H1 (cell line): ENCODE data around the gene CPEB3. TPM values are rescaled to one million over a fixed set of nuclear protein-coding genes. Genes with fewer than 3 reads are reported as not detected.

Source experiments
- CTCF ChIA-PET: fragments of 300-600 bp; sonication (Branson Sonifier 250); formaldehyde crosslinking; loops from one replicate; lab custom pipeline; 2021; ENCODE audit not compliant: partially characterized antibody; lab: Charles Lee
- POLR2A ChIA-PET: fragments of 300-600 bp; sonication (Branson Sonifier 250); formaldehyde crosslinking; loops from one replicate; lab custom pipeline; 2021; ENCODE audit warnings: inconsistent platforms; ENCODE audit not compliant: partially characterized antibody; lab: Charles Lee
- DNase-seq, 2 experiments: peaks; one replicate each; pipeline versions ENCODE4 v3.0.0 to v3.0.0-alpha.2; 2010 to 2022; ENCODE audit warnings: low spot score in 2 of 2, low read depth in 1 of 2, mixed read lengths in 1 of 2
- FAIRE-seq: peaks from 2 replicates; lab custom pipeline; 2011; peaks lifted over from hg19 to GRCh38; lab: Jason Lieb, UNC
- H2AFZ ChIP-seq: 2 replicates; pipeline ENCODE4 v1.8.1; 2012; ENCODE audit warnings: low read length, inconsistent platforms
- H2AK5ac ChIP-seq: 2 replicates; pipeline ENCODE4 v1.6.1; 2013; ENCODE audit warnings: low read depth, low read length
- H2BK120ac ChIP-seq: replicated peaks from 2 replicates; pipeline ENCODE3; 2013; ENCODE audit warnings: low read depth, low read length, inconsistent platforms
- H2BK12ac ChIP-seq: 2 replicates; pipeline ENCODE4 v1.6.1; 2013; ENCODE audit warnings: low read depth, low read length
- H2BK15ac ChIP-seq: 2 replicates; pipeline ENCODE4 v1.6.1; 2013; ENCODE audit warnings: low read length
- H2BK20ac ChIP-seq: 2 replicates; pipeline ENCODE4 v1.6.1; 2013; ENCODE audit warnings: low read length
- H2BK5ac ChIP-seq: 2 replicates; pipeline ENCODE4 v1.6.1; 2013; ENCODE audit warnings: low read depth, low read length
- H3K14ac ChIP-seq: 2 replicates; pipeline ENCODE4 v1.6.1; 2013; ENCODE audit warnings: inconsistent platforms; ENCODE audit not compliant: insufficient read length
- H3K18ac ChIP-seq: 2 replicates; pipeline ENCODE4 v1.6.1; 2013; ENCODE audit warnings: low read length; ENCODE audit errors: extremely low read depth
- H3K23ac ChIP-seq: 2 replicates; pipeline ENCODE4 v1.6.1; 2013; ENCODE audit warnings: inconsistent platforms; ENCODE audit not compliant: insufficient read length
- H3K23me2 ChIP-seq: 2 replicates; pipeline ENCODE4 v1.6.1; 2013; ENCODE audit warnings: low read depth, low read length
- H3K27ac ChIP-seq: 2 replicates; pipeline ENCODE4 v1.6.1; 2011; ENCODE audit warnings: low read depth, low read length, inconsistent platforms
- H3K27me3 ChIP-seq, 4 experiments: replicated peaks in 1 of 4; 1 replicate in 1 of 4; 2 replicates in 3 of 4; pipeline versions ENCODE4 v1.6.1 to v1.8.1; 2011 to 2013; ENCODE audit warnings: low read length in 3 of 4, mild to moderate bottlenecking in 3 of 4, inconsistent platforms in 2 of 4, mixed read lengths in 2 of 4, moderate library complexity in 1 of 4; ENCODE audit not compliant: control insufficient read depth in 3 of 4, insufficient read depth in 3 of 4; ENCODE audit errors: extremely low read depth in 1 of 4
- H3K36me3 ChIP-seq, 4 experiments: 2 replicates each; pipeline versions ENCODE4 v1.6.1 to v1.8.1; 2011 to 2013; ENCODE audit warnings: mild to moderate bottlenecking in 4 of 4, low read length in 3 of 4, moderate library complexity in 2 of 4, control low read depth in 1 of 4, inconsistent platforms in 1 of 4; ENCODE audit not compliant: insufficient read depth in 4 of 4, control insufficient read depth in 2 of 4
- H3K4ac ChIP-seq: replicated peaks from 2 replicates; pipeline ENCODE3; 2013; ENCODE audit warnings: low read length, low read depth, mixed read lengths, inconsistent platforms; ENCODE audit not compliant: insufficient read length
- H3K4me1 ChIP-seq, 4 experiments: replicated peaks in 1 of 4; 1 replicate in 1 of 4; 2 replicates in 3 of 4; pipeline versions ENCODE4 v1.6.1 to v1.8.1; 2011 to 2013; ENCODE audit warnings: low read length in 3 of 4, inconsistent platforms in 2 of 4, mixed read lengths in 1 of 4; ENCODE audit not compliant: insufficient read depth in 4 of 4, control insufficient read depth in 3 of 4
- H3K4me2 ChIP-seq, 2 experiments: 2 replicates each; pipeline versions ENCODE4 v1.6.1 to v1.8.1; 2011 to 2013; ENCODE audit warnings: low read depth in 2 of 2, low read length in 2 of 2, control low read depth in 1 of 2, inconsistent platforms in 1 of 2, mild to moderate bottlenecking in 1 of 2; ENCODE audit not compliant: insufficient read depth in 1 of 2
- H3K4me3 ChIP-seq, 4 experiments: fragments of 200-600, 300-600 bp in 1 of 4; sonication (generic), shearing (Covaris generic), sonication (Bioruptor Twin) in 1 of 4; 2 replicates each; pipeline versions ENCODE4 v1.5.1 to v1.8.1; 2011 to 2016; ENCODE audit warnings: low read length in 4 of 4, low read depth in 3 of 4, control low read depth in 2 of 4, inconsistent platforms in 2 of 4, mild to moderate bottlenecking in 2 of 4, mixed read lengths in 1 of 4, moderate library complexity in 1 of 4; ENCODE audit not compliant: insufficient read depth in 2 of 4; ENCODE audit errors: extremely low read depth in 1 of 4
- H3K56ac ChIP-seq: replicated peaks from 2 replicates; pipeline ENCODE3; 2013; ENCODE audit warnings: low read depth, mild to moderate bottlenecking, mixed read lengths, low read length, inconsistent platforms; ENCODE audit not compliant: insufficient read length
- H3K79me1 ChIP-seq: 2 replicates; pipeline ENCODE4 v1.6.1; 2013; ENCODE audit warnings: low read depth, low read length, control low read depth
- H3K79me2 ChIP-seq, 2 experiments: 2 replicates each; pipeline versions ENCODE4 v1.6.1 to v1.8.1; 2012 to 2013; ENCODE audit warnings: low read length in 2 of 2, mild to moderate bottlenecking in 2 of 2, inconsistent platforms in 1 of 2; ENCODE audit not compliant: insufficient read depth in 2 of 2, control insufficient read depth in 1 of 2
- H3K9ac ChIP-seq, 4 experiments: replicated peaks in 1 of 4; 1 replicate in 1 of 4; 2 replicates in 3 of 4; pipeline versions ENCODE4 v1.6.1 to v1.8.1; 2011 to 2013; ENCODE audit warnings: low read depth in 3 of 4, low read length in 3 of 4, control low read depth in 2 of 4, mild to moderate bottlenecking in 2 of 4, moderate library complexity in 2 of 4, inconsistent platforms in 1 of 4; ENCODE audit errors: extremely low read depth in 1 of 4
- H3K9me3 ChIP-seq, 2 experiments: 2 replicates each; pipeline versions ENCODE4 v1.6.1 to v1.8.1; 2012 to 2013; ENCODE audit warnings: mild to moderate bottlenecking in 2 of 2, moderate library complexity in 2 of 2, control low read depth in 1 of 2, inconsistent platforms in 1 of 2, low read depth in 1 of 2, low read length in 1 of 2, mixed read lengths in 1 of 2; ENCODE audit not compliant: insufficient read depth in 2 of 2
- H4K20me1 ChIP-seq, 2 experiments: replicated peaks in 1 of 2; 2 replicates each; pipeline versions ENCODE3 to v1.8.1; 2011 to 2013; ENCODE audit warnings: inconsistent platforms in 2 of 2, low read length in 2 of 2, mild to moderate bottlenecking in 1 of 2; ENCODE audit not compliant: insufficient read depth in 2 of 2, control insufficient read depth in 1 of 2
- H4K5ac ChIP-seq: 2 replicates; pipeline ENCODE4 v1.6.1; 2013; ENCODE audit warnings: low read length, low read depth, mixed read lengths, inconsistent platforms; ENCODE audit not compliant: insufficient read length
- H4K8ac ChIP-seq: 2 replicates; pipeline ENCODE4 v1.8.0; 2013; ENCODE audit warnings: mild to moderate bottlenecking, moderate library complexity, low read length, inconsistent platforms; ENCODE audit not compliant: insufficient read depth; ENCODE audit errors: extremely low read depth
- H4K91ac ChIP-seq: replicated peaks from 2 replicates; pipeline ENCODE3; 2013; ENCODE audit warnings: low read length, mixed read lengths, inconsistent platforms; ENCODE audit not compliant: insufficient read length
- CBX8 ChIP-seq: fragments of 300-800, 300-1000 bp; sonication (generic); IDR thresholded peaks from 2 replicates; pipeline ENCODE4 v1.7.1; 2016; ENCODE audit warnings: low read depth, low read length, borderline replicate concordance
- POLR2AphosphoS5 ChIP-seq: IDR thresholded peaks from 2 replicates; pipeline ENCODE4 v1.6.1; 2011; ENCODE audit warnings: low read depth, low read length
- RFX5 ChIP-seq: IDR thresholded peaks from 2 replicates; pipeline ENCODE4 v1.6.1; 2011; ENCODE audit warnings: low read depth, low read length, improper control_type of control experiment, borderline replicate concordance
- SP1 ChIP-seq: IDR thresholded peaks from 2 replicates; pipeline ENCODE4 v1.6.1; 2011; ENCODE audit warnings: low read depth, low read length
- WGBS, 2 experiments: shearing (Covaris generic) in 1 of 2; methylation state at CpG; one replicate each; pipeline versions ENCODE4 v1.1.6 to v1.1.7; 2013 to 2015; ENCODE audit warnings: low lambda C conversion rate in 2 of 2, mixed read lengths in 2 of 2, inconsistent platforms in 1 of 2, low coverage in 1 of 2, missing lambda C conversion rate in 1 of 2; ENCODE audit not compliant: insufficient replicate concordance in 2 of 2, insufficient coverage in 1 of 2, insufficient read length in 1 of 2; ENCODE audit errors: extremely low coverage in 1 of 2, missing lambda C conversion rate in 1 of 2; 5-methylcytosine and 5-hydroxymethylcytosine counted together
- polyA plus RNA-seq, 7 experiments: library from polyadenylated mRNA; depleted of rRNA in 3 of 7; stranded (reverse) in 5 of 7; unstranded in 2 of 7; fragments of >200 nt in 5 of 7; fragments of 200-250 nt in 2 of 7; gene quantifications; 1 replicate in 5 of 7; 2 replicates in 1 of 7; 4 replicates in 1 of 7; pipeline versions ENCODE4 v1.2.1 to v1.2.3, GENCODE V29; 2011 to 2013; ENCODE audit warnings: missing spikeins in 2 of 7, mixed read lengths in 2 of 7
- total RNA-seq: library from RNA; stranded (reverse); fragmentation: NEBNext Ultra II Directional; extraction: Animal tissue kit (Norgen Biotek cat#: 25700); gene quantifications from 2 replicates; pipeline ENCODE4 v1.2.1, GENCODE V29; 2021

Gene CPEB3
- total and polyA plus RNA-seq, 2 of the 8 experiments (the other 6 are each of a cell fraction or from before 2014, with no cell fraction given) = 0.39 to 1.7 TPM

- no peak for TF ChIP-seq RFX5
- TF ChIP-seq POLR2AphosphoS5 = no peak
- TF ChIP-seq SP1 = no peak
- no peak for TF ChIP-seq CBX8
- Histone ChIP-seq H2BK12ac (no peak overlapping the region), H3K14ac (no peak overlapping the region), H3K4me1 (no peaks in the 10 kb centered on the region; a peak in 1 of 7 replicates), H3K79me1 (no peaks in the 10 kb centered on the region; the same call in 1 of the 2 replicates), H3K36me3 (peaks cover 0 to 19% (median 12%) of the 10 kb centered on the region in 4 experiments; a peak in 7 of 8 replicates), H3K4me3 (no peak overlapping the region), H4K5ac (no peak overlapping the region), H3K18ac (no peak overlapping the region), H3K9ac (no peak overlapping the region), H3K4ac (no peak overlapping the region), H2BK20ac (no peak overlapping the region), H3K23me2 (no peaks in the 10 kb centered on the region), H2BK15ac (no peak overlapping the region), H2BK120ac (no peak overlapping the region), H2BK5ac (no peak overlapping the region), H3K9me3 (no peaks in the 10 kb centered on the region), H4K20me1 (peaks cover 0 to 3% of the 10 kb centered on the region in 2 experiments), H3K79me2 (peaks cover 0 to 43% of the 10 kb centered on the region in 2 experiments; a peak in 2 of 4 replicates), H3K23ac (no peak overlapping the region), H4K91ac (no peak overlapping the region), H3K4me2 (no peak overlapping the region), H2AFZ (no peak overlapping the region), H3K56ac (no peak overlapping the region), H3K27ac (no peak overlapping the region), H4K8ac (no peak overlapping the region), H3K27me3 (no peaks in the 10 kb centered on the region), H2AK5ac (no peak overlapping the region)
- DNase-seq = no peak
- POLR2A ChIA-PET = no interaction called here
- CTCF ChIA-PET = interaction anchor here (0.6 to 0.9 kb wide), 2 partner anchors 19 to 31 kb away, joined by 3 read pairs; no protein-coding TSS in a partner anchor
- no peak for FAIRE-seq
- 93% methylated on average over 3 of the region's 3 CpGs; no CpG with 5 or more reads in 1 of the 2 experiments for WGBS, 2 experiments
Observed at GRCh38 chr10:92313750-92314149, 22.9 kb upstream of the CPEB3 start.
